Measurements from ENCODE around the gene EDN3.

The EDN3 gene

GRCh38 chr20:59273739-59274357 lies 26.6 kb upstream of the EDN3 start:
- TF ChIP-seq CTCF (IDR thresholded peaks at IDR 0.05; ENCODE audit: insufficient read depth, low read length, poor library complexity, severe bottlenecking), result no peak
- Histone ChIP-seq H3K27me3 (replicated peaks; ENCODE audit: control insufficient read depth, insufficient read depth, low read length) (no peaks in the 10 kb centered on the region; the same call in 1 of the 2 replicates), H3K36me3 (ENCODE audit: control insufficient read depth, insufficient read depth, low read length) (no peaks in the 10 kb centered on the region), H3K4me3 (replicated peaks; ENCODE audit: low read depth, low read length) (no peak overlapping the region)
- no peak for DNase-seq (ENCODE audit: extremely low read depth, insufficient read length)

- Histone ChIP-seq H3K36me3 (ENCODE audit: control insufficient read depth, insufficient read depth, low read length) (no peaks in the 10 kb centered on the region), H3K27me3 (replicated peaks; ENCODE audit: control insufficient read depth, insufficient read depth, low read length) (no peaks in the 10 kb centered on the region; the same call in 1 of the 2 replicates), H3K4me3 (replicated peaks; ENCODE audit: low read depth, low read length) (no peak overlapping the region)
- TF ChIP-seq CTCF (IDR thresholded peaks at IDR 0.05; ENCODE audit: insufficient read depth, low read length, poor library complexity, severe bottlenecking), result no peak
- no peak for DNase-seq (ENCODE audit: extremely low read depth, insufficient read length)
These were observed 23.5 kb upstream of the EDN3 start for GRCh38 chr20:59276938-59277337.

DNA sequence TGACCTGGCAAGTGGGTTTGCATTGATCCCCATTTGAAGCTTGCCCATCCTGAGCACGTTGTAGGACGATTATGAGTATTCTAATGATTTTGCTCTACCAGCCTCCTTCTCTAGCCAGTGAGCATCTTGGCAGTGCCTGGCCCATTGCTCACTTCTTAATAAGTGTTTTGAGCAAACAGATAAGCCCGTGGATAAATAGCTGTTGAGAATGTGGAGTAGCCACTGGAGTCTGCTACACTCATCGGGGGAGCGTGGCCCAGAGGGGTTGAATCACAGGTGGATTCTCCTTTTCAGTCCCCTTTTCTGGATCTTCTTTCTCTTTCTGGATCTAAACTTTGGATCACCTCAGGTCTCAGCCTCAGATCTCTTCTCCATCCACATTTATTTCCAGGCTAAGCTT lies 15.9 kb upstream of the EDN3 start:
- no peak for DNase-seq (ENCODE audit: extremely low read depth, insufficient read length)
- no peak overlapping the region for H3K4me3 ChIP-seq (replicated peaks; ENCODE audit: low read depth, low read length)
- no peak for TF ChIP-seq CTCF (IDR thresholded peaks at IDR 0.05; ENCODE audit: insufficient read depth, low read length, poor library complexity, severe bottlenecking)
- H3K36me3 ChIP-seq (ENCODE audit: control insufficient read depth, insufficient read depth, low read length), result no peaks in the 10 kb centered on the region
- H3K27me3 ChIP-seq (replicated peaks; ENCODE audit: control insufficient read depth, insufficient read depth, low read length), result no peaks in the 10 kb centered on the region

- H3K4me3 ChIP-seq (replicated peaks; ENCODE audit: low read depth, low read length), result no peak overlapping the region
- no peaks in the 10 kb centered on the region for H3K36me3 ChIP-seq (ENCODE audit: control insufficient read depth, insufficient read depth, low read length)
- DNase-seq (ENCODE audit: extremely low read depth, insufficient read length), result no peak
- H3K27me3 ChIP-seq (replicated peaks; ENCODE audit: control insufficient read depth, insufficient read depth, low read length), result no peaks in the 10 kb centered on the region
- TF ChIP-seq CTCF (IDR thresholded peaks at IDR 0.05; ENCODE audit: insufficient read depth, low read length, poor library complexity, severe bottlenecking), result no peak
These were observed 10.4 kb upstream of the EDN3 start for GRCh38 chr20:59289994-59290393.

DNA sequence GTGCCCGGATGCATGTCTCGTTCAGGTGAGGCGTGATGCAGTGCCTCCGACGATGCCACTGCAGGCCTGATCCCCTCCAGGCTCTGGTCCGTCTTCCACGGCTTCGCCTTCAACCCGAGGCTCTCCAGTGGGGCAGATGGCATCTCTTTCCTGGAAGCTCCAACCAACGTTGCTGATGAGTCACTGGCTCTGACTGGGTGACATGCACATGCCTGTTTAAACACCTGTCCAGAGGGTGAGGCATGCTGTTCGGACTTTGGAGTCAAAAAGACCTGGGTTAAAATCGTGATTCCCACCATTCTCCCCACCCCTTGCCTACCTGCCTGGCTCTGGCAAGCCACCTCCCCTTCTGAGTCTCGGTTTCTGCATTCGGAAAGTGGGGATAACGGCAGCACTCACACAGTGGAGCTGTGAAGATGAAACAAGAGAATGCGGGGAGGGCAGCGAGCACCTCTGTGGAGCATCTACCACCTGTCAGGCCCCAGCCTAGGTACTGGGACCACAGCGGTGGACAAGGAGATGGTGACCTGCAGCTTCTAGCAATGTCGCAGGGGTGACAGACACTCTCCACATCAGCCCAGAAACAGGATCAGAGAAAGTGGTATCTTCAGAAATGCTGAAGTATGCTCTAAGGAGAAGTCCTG lies 8.5 kb upstream of the EDN3 start:
- Histone ChIP-seq H3K27me3 (replicated peaks; ENCODE audit: control insufficient read depth, insufficient read depth, low read length) (no peaks in the 10 kb centered on the region), H3K4me3 (replicated peaks; ENCODE audit: low read depth, low read length) (no peak overlapping the region), H3K36me3 (ENCODE audit: control insufficient read depth, insufficient read depth, low read length) (no peaks in the 10 kb centered on the region)
- no peak for TF ChIP-seq CTCF (IDR thresholded peaks at IDR 0.05; ENCODE audit: insufficient read depth, low read length, poor library complexity, severe bottlenecking)
- DNase-seq (ENCODE audit: extremely low read depth, insufficient read length), result no peak
